KMS-11 (cell line): ENCODE measurements around the gene KRTAP5-8.
"Not testable (repeated sequence)": the region's sequence is repeated elsewhere in the genome, so short reads cannot be mapped to it uniquely, and the experiment has no call there.

Experiments
- H2AFZ ChIP-seq: fragments of 200-600 bp; sonication (generic); 2 replicates; pipeline ENCODE4 v1.6.1; 2016; ENCODE audit warnings: antibody characterized with exemption, mixed run types, low read depth
- H3K27ac ChIP-seq: fragments of 200-600 bp; sonication (generic); 2 replicates; pipeline ENCODE4 v1.6.1; 2016; ENCODE audit warnings: mild to moderate bottlenecking, mixed run types
- H3K27me3 ChIP-seq: fragments of 200-600 bp; sonication (generic); 2 replicates; pipeline ENCODE4 v1.6.1; 2017; ENCODE audit warnings: mild to moderate bottlenecking, low read depth, mixed run types, moderate library complexity; ENCODE audit not compliant: insufficient read depth
- H3K36me3 ChIP-seq: fragments of 200-600 bp; sonication (generic); 2 replicates; pipeline ENCODE4 v1.6.1; 2017; ENCODE audit warnings: mild to moderate bottlenecking, mixed run types; ENCODE audit not compliant: insufficient read depth
- H3K4me1 ChIP-seq: fragments of 200-600 bp; sonication (generic); 2 replicates; pipeline ENCODE4 v1.6.1; 2016; ENCODE audit warnings: mild to moderate bottlenecking, low read depth, mixed run types; ENCODE audit not compliant: poor library complexity, severe bottlenecking
- H3K4me2 ChIP-seq: fragments of 200-600 bp; sonication (generic); 2 replicates; pipeline ENCODE4 v1.7.0; 2016; ENCODE audit warnings: mild to moderate bottlenecking, mixed run types
- H3K4me3 ChIP-seq: fragments of 200-600 bp; sonication (generic); IDR thresholded peaks from 2 replicates; pipeline ENCODE4 v1.6.1; 2017; ENCODE audit warnings: low read depth, low read length, mixed read lengths; ENCODE audit not compliant: insufficient read depth
- H3K79me2 ChIP-seq: fragments of 200-600 bp; sonication (generic); 2 replicates; pipeline ENCODE4 v1.6.1; 2016; ENCODE audit warnings: low read depth, mixed run types; ENCODE audit not compliant: insufficient read depth
- H3K9ac ChIP-seq: fragments of 200-600 bp; sonication (generic); 2 replicates; pipeline ENCODE4 v1.6.1; 2016; ENCODE audit warnings: mild to moderate bottlenecking, mixed run types
- H4K20me1 ChIP-seq: fragments of 200-600 bp; sonication (generic); 2 replicates; pipeline ENCODE4 v1.6.1; 2016; ENCODE audit warnings: mild to moderate bottlenecking, mixed run types; ENCODE audit not compliant: insufficient read depth
- CTCF ChIP-seq: fragments of 200-600 bp; sonication (generic); conservative IDR thresholded peaks from 2 replicates; pipeline ENCODE4 v1.6.1; 2017; ENCODE audit warnings: low read depth, mild to moderate bottlenecking, antibody characterized with exemption, low read length, moderate library complexity, mixed read lengths

Gene KRTAP5-8

GRCh38 chr11:71537537-71537936 is 288 bp upstream of the KRTAP5-8 start:
- no peak overlapping the region for H2AFZ ChIP-seq
- no peak overlapping the region for H3K4me3 ChIP-seq
- H3K4me1 ChIP-seq, result peaks cover 4% of the 10 kb centered on the region
- H3K4me2 ChIP-seq, result no peak overlapping the region
- no peaks in the 10 kb centered on the region for H3K27me3 ChIP-seq
- H3K36me3 ChIP-seq, result no peaks in the 10 kb centered on the region
- H3K79me2 ChIP-seq, result no peaks in the 10 kb centered on the region
- H3K9ac ChIP-seq, result no peak overlapping the region
- no peak overlapping the region for H3K27ac ChIP-seq
- no peak for TF ChIP-seq CTCF
- H4K20me1 ChIP-seq, result no peaks in the 10 kb centered on the region

GRCh38 chr11:71538666-71538990 is 803 bp downstream of the KRTAP5-8 start:
- no peak overlapping the region for H3K4me2 ChIP-seq
- H3K4me1 ChIP-seq, result peaks cover 4% of the 10 kb centered on the region
- no peak overlapping the region for H3K27ac ChIP-seq
- H3K9ac ChIP-seq, result no peak overlapping the region
- no peaks in the 10 kb centered on the region for H3K27me3 ChIP-seq
- H2AFZ ChIP-seq, result no peak overlapping the region
- H3K36me3 ChIP-seq, result no peaks in the 10 kb centered on the region
- H3K4me3 ChIP-seq, result no peak overlapping the region
- H3K79me2 ChIP-seq, result no peaks in the 10 kb centered on the region
- no peaks in the 10 kb centered on the region for H4K20me1 ChIP-seq
- no peak for TF ChIP-seq CTCF

GRCh38 chr11:71539017-71539416 is 1.2 kb downstream of the KRTAP5-8 start:
- Histone ChIP-seq H3K27ac (no peak overlapping the region), H3K36me3 (no peaks in the 10 kb centered on the region), H3K4me1 (peaks cover 4% of the 10 kb centered on the region), H4K20me1 (no peaks in the 10 kb centered on the region), H3K4me2 (no peak overlapping the region), H2AFZ (no peak overlapping the region), H3K4me3 (no peak overlapping the region), H3K79me2 (no peaks in the 10 kb centered on the region), H3K27me3 (no peaks in the 10 kb centered on the region), H3K9ac (no peak overlapping the region)
- no peak for TF ChIP-seq CTCF

- not testable (repeated sequence) for H3K27me3 ChIP-seq, H4K20me1 ChIP-seq, H3K27ac ChIP-seq, H3K4me1 ChIP-seq, H3K4me2 ChIP-seq, H3K9ac ChIP-seq, H3K36me3 ChIP-seq, H3K79me2 ChIP-seq, H3K4me3 ChIP-seq, H2AFZ ChIP-seq
These were observed 2.1 kb downstream of the KRTAP5-8 start for GRCh38 chr11:71539971-71540370.

- H3K27me3 ChIP-seq, H2AFZ ChIP-seq, H3K4me2 ChIP-seq, H3K4me3 ChIP-seq, H3K36me3 ChIP-seq, H3K9ac ChIP-seq, H3K79me2 ChIP-seq, H3K27ac ChIP-seq, H4K20me1 ChIP-seq, H3K4me1 ChIP-seq: not testable (repeated sequence)
These were observed 2.9 kb downstream of the KRTAP5-8 start for GRCh38 chr11:71540521-71541304.
